GM19238 (cell line): ENCODE measurements around the gene PICK1.
"Not testable (repeated sequence)": the region's sequence is repeated elsewhere in the genome, so short reads cannot be mapped to it uniquely, and the experiment has no call there.

ENCODE experiments used
- DNase-seq: peaks from one replicate; pipeline ENCODE4 v3.0.0; 2011; ENCODE audit warnings: low spot score; ENCODE audit not compliant: insufficient read length

PICK1 gene

DNA sequence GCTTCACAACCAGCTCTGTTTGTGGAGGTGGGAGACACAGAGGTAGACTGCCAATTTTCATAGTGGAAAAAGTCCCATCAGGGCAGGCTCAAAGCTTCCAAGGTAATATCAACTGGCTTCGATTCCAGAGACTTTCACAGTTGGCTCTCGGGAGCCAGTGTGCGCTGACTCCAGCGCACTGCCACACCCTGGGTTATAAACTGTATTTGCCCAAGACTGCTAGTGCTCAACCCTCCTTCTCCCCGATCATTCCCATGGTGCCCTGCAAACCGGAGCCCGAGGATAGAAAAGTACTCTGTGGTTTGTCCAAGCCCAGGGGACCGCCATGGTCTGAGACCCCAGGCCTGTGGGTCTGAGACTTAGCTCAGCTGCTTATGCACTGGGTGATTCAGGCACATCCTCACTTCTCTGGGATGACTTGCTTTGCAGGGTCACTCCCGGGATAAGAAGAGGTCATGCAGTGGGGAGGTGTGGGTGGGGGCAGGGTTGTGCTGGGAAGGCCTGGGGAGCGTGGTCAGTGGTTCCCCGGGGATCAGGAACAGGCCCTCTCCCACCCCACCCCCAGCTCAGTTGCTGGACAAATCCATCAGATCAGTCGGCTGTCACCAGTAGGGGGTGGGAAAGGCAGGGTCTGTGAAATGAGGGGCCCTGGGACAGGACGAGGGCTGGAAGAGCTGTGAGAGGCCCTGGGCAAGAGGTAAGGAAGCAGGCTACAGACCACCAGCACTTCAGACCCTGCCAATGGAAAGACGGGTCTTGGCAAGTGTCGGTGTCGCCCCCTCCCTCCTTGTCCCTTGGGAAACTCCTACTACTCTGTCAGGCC is 26.7 kb upstream of the PICK1 start:
- no peak for DNase-seq

- no peak for DNase-seq
These were observed 25.7 kb upstream of the PICK1 start for GRCh38 chr22:38031491-38031890.

DNA sequence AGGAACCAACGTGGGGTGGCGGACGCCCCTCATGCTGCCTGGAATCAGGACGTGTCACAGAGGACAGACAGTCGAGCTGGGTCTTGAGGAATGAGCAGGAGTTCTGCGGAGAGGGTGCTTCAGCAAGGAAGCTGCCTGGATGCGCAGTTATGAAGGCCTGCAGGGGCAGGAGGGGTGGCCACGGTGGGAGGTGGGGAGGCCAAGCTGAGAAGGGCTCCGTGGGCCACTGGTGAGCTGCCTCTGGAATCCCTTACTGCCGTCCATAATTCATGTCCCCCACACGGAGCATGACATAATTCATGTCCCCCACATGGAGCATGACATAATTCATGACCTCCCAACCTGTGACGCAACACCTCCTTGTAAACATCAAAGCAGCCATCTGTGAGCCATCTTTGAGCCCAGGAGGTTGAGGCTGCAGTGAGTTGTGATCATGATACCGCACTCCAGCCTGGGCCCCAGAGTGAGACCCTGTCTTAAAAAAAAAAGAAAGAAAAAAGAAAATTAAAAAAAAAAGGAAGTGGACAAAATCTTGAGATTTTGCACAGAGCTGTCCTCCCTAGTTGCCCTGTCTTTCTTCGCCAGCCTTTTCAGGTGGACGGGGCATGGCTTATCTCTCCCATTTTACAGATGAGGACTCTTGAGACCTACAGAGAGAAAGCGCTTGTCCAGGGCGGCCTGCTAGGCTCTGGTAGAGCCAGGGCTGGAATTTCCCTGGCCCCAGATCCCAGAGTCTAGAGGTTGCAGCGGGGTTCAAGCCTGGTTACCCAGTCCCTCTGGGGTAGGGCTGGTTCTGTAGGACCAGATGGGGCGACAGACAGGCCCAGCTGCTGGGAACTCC is 24.3 kb upstream of the PICK1 start:
- no peak for DNase-seq

DNA sequence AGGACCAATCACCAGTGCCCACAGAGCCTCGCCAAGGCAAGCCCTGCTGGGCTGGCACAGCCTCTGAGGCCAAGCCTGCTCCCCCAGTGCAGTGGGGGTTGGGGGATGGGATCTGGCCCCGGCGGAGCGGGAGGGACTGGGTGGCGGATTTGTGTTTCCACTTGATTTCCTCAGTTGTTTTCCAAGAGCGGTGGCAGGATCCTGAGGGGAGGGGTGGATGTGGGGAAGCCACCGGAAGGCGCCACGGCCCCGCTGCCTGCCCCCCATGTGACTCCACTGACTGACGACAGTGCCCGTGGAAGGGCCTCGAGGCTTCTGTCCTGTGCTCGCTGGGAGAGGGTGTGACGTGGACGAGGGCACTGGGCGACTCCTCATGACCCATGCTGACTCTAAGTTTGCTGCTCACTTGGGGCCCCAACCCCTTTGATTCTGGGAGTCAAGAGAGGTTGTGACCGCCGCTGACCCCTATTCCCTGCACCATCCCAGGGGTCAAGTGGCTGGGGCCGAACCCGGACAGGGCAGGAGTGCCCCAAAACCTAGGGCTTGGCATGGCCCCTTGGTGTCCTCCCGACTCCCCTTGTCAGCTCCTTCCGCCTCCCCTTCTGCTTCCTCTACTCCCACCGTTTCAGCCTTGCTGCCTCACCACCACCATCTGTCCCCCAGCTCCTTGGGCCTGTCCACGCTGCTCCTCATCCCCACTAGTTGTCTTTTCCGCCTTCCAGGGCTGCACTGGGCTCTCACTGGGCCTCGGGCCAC is 23.5 kb upstream of the PICK1 start:
- DNase-seq = no peak

DNA sequence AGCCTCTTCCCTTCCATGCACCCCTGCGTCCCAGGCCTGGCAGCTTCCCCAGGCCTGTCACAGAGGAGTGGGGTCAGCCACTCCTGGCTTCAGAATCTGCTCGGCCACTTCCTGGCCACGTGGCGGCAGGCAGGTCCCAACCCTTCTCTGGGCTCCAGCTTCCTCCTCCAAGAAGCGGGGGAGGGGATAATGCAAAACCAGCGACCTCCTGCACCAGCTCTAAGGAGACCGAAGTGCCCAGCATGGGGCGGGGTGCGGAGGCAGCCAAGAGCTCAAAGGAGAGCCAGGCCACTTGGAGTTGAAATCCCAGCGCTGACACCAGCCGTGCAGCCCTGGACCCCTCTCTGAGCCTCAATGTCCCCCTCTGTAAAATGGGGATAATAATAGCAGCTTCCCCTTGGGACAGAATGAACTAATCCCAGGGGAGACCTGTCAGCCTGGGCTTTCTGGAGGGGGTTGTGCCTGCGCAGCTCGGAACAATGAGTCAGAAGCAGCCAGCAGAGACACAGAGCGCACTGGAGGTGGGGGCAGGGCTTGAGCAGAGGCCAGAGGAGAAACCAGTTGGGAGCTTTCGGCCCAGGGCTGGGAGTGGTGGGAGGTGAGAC is 22.8 kb upstream of the PICK1 start:
- no peak for DNase-seq

DNA sequence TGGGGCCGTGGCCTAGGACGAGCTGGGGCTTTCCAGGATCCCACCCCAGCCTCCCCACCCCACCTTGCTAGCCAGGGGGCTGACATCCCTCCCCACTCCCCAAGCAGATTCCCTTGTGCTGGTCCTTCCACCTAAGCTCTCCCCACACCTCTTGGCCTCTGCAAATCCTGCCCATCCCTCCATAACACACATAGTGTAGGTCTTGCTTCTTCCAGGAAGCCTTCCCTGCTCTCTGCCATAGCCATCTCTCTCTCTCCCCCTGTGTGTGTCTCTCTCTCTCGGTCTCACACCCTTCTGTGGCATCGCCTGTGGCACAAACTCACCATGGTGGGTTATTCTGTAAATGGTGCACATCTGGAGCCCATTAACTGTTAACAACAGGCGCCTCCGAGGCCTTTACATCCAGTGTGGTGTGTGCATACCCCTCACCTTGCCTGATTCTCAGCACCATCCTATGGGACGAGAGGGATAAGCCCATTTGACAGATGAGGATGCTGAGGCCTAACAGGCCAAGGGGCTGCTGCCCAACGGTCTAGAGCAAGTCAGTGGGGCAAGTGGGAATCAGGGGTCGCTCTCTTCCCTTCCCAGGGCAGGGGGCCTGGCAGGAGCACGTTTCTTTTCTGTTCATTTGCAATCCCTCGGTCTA is 22.2 kb upstream of the PICK1 start:
- DNase-seq = no peak

DNA sequence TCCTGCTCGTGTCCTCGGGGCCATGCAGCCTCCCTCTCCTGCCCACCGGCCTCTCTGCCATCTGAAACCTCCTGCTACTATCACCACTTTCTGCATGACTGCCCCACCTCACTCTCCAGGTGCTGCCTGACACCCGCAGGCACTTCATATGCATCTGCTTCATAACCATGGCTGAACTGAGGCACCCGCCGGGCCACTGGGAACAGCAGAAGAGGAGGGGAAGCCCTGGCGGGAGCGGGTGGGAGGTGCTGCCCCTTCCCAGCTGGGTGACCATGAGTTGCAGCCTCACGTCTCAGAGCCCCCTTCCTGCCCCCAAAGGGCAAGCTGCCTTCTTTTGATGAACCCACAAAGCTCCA is 21.7 kb upstream of the PICK1 start:
- DNase-seq = no peak

DNA sequence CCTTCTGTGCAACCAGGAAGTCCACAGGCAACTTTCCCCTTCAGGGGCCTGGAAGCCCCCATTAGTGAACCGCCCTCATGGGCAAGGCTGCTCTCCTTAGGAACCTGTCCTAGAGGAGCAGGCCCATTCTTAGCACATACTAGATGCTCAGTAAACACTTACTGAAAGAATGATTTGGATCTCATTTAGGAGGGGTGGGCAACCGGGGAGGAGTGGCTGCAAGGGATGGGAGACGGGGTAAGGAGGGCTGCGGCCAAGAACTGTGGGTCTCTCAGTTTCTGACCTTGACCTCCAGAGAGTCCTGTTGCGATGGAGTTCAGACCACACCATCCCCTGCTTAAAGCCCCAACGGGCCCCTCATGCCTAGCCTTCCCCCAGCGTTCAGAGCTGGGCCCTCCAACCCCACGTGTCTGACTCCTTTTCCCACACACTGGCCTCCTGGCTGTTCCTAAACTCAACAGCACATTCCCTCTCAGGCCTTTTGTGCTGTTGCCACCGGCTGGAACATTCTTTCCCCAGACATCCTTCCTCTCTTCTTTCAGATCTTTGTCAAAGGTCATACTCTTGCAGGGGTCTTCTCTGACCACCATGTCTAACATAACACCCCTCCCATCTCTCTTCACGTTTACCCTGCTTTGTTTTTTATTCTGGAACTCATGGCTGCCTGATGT is 20.7 kb upstream of the PICK1 start:
- DNase-seq = no peak

DNA sequence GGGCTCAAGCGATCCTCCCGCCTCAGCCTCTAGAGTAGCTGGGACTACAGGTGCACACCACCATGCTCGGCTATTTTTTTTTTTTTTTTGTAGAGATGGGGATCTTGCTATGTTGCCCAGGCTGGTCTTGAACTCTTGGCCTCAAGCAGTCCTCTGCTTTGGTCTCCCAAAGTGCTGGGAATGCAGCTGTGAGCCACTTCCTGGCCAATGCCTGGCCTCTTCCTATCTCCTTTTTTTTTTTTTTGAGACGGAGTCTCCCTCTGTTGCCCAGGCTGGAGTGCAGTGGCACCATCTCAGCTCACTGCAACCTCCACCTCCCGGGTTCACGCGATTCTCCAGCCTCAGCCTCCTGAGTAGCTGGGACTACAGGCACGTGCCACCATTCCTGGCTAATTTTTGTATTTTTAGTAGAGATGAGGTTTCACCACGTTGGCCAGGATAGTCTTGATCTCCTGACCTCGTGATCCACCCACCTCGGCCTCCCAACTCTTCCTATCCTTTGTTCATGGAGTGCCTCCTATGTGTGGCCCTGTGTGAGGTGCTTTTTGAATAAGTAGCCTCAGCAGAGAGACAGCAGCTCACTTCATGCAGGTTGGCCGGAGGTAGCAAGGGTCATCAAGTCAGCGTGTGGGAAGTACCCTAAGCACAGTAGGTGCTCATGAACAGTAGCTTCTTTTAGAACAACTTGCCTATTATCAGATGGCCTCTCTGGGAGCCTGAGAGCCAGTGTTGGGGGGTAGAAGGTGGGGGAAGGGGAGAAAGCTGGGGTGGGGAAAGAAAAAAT is 19.6 kb upstream of the PICK1 start:
- not testable (repeated sequence) for DNase-seq

DNA sequence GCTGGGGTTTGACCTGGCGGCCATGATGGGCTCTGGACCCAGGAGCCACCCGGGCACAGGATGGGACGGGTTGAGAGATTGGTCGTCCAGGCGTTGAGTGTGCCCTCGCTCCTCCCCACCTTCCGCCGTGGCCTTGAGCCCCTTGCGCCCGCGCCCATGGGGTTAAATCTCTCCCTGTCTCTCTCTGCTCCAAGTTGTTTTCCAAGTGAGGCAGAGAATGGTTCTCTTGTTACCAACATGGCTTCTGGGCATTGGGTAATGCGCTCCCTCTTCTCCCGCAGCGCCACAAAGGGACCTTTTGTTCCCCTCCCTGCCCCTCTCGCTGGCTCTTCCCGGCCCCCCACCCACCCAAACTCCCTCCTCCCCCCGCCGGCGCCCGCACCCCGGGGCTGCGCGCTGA is 18.8 kb upstream of the PICK1 start:
- DNase-seq = no peak

DNA sequence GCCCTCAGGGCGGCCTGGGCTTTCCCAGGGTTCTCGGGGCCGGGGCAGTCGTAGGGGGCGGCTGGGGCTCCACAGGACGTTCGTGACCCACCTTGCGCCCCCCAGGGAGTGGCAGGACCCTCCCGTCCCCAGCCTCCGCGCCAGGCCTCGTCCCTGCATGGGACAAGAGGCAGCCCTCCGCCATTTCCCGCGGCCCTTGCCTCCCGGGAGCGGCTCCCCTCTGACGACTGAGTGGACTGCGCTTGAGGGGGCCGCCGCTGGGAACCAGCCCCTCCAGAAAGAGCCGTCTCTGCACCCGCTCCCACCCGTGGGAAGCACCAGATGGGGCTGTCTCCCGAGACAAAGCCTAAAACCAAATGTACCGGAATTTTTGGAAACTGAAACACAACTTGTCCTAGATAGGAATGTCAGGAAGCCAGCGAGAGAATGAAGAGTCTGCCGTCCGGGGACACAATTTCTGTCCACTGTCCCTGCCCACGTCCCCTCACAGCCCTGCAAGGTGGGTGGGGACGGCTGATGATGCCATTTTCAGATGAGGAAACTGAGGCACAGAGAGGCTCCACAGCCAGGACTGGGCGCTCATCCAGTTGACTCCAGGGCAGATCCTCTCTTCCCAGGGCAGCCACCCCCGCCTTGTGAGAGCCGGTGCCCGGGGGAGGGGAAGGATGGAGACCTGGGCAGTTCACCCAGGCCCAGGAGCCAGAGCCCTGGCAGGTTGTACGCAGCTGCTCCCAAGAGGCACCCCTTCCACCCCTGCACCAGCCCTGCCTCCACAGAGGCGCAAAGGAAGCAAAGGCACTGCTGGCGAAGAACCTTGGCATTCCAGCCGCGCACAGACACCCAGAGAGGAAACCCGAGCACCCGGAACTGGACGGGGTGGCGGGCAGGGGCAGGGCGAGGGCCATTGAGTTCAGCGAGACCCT is 18.1 kb upstream of the PICK1 start:
- DNase-seq = no peak

GRCh38 chr22:38040953-38041759 is 16.0 kb upstream of the PICK1 start:
- no peak for DNase-seq

DNA sequence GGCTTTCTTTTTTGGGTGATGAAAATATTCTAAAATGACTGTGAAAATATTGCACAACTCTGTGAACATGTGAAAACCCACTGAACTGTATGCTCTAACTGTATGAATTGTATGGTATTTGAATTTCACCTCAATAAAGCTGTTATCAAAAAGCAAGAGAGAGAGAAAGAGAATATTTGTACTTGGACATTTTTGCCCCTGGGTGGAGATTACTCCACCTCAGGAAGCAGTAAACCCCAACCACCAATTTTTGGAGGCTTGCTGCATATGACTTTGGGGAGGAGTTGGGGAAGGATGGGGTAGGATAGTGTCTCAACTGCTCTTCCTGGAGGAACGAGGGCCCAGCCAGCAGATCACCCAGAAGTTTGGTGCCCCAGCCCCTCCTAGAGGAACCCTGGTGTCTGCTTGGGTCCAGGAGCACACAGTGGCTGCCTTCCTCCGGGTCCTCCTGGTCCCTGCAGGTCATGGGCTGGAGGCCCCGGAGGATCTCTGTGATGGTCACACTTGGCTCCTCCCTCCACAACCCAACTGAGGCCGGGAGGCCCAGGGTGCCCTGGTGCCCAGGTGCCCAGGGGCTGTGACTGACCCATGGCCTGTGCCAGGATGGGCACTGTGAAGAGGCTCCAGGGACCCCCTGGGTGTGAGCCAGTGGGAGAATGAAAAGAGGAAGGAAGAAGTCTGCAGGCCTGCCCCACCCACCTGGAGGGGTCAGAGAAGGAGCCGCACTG is 15.3 kb upstream of the PICK1 start:
- no peak for DNase-seq

DNA sequence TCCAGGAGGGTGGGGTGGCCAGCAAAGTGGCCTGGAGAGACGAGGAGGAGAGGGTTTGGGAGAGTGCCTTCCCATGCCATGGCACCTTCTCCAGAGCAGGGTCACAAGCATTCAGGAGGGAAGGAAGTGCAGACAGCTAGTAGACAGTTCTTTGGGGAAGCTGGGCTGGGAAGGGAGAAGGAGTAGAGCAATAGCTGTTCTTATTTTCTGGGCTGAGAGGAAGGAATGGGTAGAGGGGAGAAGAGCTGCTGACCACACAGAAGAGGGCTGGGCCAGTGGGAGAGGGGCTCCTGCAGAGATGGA is 14.8 kb upstream of the PICK1 start:
- no peak for DNase-seq

- no peak for DNase-seq
These were observed 13.8 kb upstream of the PICK1 start for GRCh38 chr22:38043151-38044039.

DNA sequence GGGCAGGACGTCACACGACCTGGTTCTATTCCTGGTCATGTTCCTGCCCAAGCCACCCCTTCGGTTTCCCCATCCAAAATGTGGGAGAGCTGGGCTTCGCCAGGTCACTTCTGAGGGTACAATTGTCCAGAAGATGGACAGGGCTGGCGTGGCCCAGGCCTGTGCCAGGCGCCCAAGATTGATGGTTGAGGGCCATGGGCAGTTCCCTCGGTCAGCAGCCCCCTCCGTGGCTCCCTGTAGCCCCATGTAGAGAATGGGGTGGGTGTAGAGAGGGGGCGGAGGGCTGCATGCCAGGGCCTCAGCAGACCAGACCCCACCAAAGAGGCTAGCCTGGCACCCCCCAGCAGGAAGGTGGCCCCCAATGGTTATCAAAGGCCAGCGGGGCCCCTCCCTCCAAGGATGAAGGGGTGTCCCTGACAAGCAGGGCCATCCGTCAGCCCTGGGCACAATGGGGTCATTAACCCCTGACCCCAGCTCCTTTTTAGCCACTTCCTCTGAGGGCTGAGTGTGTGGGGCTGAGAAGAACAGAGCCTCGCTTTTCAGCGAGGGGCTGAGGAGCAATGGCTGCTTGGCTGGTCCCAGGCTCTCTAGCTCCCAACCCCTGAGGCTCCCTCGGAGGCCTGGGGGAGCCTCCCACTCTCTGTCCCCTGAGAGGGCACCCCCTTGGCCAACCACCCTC is 11.0 kb upstream of the PICK1 start:
- no peak for DNase-seq
